Skin of body (tissue), 2 donors: ENCODE results near the gene STXBP6. TPM values are rescaled to one million over a fixed set of nuclear protein-coding genes. Genes with fewer than 3 reads are reported as not detected.
A peak's percentile ranks its signal among the peaks of the same experiment; 100 is the strongest.

Experiments used
- DNase-seq: peaks from one replicate; lab custom pipeline; 2025; lab: John Stamatoyannopoulos, UW
- total RNA-seq: library from RNA; depleted of rRNA; stranded (reverse); fragments of >200 nt; gene quantifications from one replicate; pipeline ENCODE4 v1.2.3, GENCODE V29; 2014

STXBP6 gene
- 7.6 TPM for total RNA-seq

DNA sequence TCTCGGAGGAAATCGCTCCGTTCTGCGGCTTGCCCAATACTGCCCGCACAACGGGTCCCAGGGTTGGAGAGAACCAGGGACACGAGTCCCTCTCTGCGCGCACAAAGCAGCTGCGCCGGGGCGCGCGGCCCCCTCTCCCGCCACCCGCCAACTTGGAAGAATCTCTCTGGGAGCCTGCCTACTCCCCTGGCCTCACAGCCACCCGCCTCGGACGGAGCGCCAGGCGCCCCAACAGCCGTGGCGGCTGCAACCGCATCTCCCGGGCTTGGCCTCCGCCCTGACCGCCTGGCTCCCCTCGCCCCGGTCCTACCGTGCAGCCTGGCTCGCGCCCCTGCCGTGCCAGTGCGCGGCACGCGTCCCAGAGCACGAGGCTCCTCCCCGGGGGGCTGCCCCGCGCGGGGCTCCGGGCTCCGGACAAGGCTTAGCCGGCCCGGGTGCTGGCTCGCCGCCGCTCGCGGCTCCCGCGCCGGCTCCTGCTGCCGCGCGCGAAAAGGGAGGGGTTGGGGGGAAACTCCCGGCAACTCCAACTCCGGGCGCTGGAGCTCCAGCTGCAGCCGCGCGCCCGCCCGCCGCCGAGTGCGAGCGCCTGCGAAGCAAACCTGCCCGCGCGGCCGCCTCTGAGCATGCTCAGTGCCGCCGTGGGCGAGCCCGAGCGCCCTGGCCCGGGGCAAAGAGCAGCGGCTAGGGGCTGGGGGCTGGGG, at the start of gene STXBP6:
Gene STXBP6 (minus strand): TSS at position 580 of the 701 bp plus-strand sequence. CDS start 75,329 bp downstream, outside the sequence.
- DNase-seq: peak; percentile 43

DNA sequence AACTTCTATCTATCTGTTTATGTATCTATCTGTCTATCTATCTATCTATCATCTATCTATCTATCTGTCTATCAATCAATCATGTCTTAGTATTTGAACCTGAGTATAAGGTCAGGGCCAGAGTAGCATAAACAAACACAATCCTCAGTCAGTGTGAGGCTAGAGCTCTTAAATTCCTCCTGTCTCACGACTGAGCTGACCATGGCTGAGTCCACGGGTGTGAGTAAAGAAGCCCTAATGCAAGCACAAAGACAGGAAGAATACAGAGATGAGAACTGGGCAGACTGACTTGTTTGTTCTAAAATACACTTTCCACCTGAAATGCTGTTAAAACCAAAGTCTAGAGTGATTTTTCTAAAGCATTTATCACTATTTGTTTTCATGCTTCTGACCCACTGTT, 47.2 kb upstream of the STXBP6 start:
- DNase-seq: no peak

DNA sequence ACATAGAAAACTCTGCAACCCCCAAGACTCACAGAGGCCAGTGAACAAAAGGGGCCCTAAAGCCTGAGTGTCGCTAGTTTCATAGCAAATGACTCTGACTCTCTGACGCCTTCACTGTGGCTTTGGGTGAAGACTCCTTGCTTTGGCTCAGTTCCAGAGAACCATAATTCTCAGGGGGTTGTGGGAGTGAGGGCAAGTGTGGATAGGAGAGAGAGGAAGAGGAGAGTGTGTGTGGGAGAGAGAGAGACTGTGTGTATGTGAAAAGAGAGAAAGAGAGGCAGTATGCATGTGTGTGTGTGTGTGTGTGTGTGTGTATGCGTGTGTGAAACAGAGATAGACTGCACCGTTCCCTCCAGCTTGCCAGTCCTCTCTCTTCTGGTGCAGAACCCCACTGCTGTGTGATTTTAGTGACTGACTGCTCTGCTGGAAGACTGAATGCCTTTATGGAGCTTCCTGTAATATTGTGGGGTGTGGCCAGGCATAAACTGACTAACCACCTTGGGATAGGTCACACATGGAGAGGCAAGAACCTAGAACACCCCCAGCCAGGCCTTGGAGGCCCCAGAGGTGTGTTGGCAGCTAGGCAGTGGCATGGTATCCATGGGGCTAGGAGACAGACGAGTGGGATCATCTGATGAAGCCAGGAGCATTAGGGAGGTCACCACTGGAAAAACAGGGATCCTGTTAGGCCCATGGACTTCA, 45.9 kb upstream of the STXBP6 start:
- DNase-seq: no peak

DNA sequence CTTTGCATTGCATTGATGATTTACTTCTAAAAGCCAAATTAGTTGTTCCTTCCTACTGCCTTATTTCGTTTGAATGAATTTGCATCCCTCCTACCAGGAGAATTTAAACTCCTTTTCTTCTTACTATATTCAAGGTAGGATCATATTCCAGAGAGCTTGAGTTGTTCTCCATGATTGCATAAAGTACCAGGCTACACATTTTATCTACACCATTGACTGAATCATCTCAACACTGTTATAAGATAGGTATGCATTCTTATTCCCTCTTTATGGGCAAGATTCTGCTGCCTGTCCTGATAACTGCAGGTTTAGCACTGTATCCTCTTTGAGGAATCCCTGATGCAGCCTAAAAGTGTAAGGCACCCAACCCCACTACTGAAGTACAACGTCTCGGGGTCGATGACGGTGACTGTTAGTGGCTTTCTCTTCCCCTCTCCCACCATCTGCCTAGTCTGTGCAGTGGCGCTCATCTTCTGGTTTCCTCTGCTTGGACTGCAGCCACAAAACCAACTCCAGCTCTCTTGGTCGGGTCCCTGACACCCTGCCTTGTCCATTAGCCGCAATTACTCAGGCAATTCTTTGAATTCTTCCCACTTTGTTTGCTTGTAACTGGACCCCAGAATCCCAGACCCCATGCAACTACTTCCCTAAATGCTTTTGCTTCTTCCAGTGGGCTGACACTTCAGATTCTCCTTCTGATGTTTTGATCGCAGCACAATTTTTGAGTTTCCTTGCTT, 44.4 kb upstream of the STXBP6 start:
- DNase-seq: no peak

DNA sequence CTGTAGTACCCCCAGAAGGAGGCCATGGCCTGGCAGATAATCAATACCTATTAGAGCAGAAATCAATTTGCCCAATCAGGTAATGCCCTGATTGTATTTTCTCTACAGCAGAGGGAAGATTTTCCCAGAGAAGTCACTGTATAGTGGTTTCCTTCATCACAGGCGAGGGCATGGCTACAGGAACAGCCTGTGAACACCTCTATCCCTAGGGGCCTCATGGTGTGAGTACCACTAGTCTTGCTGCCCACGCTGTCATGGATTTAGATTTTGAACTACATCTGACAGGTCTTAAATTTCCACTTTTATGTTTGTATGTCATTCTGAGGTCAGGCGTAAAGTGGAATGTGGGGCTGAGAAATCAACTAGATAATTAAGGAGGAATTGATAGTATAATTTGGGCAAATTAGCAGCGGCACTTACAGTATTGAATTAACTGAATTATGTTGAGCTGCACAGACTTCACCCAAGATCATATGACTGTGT, 42.4 kb upstream of the STXBP6 start:
- no peak for DNase-seq

DNA sequence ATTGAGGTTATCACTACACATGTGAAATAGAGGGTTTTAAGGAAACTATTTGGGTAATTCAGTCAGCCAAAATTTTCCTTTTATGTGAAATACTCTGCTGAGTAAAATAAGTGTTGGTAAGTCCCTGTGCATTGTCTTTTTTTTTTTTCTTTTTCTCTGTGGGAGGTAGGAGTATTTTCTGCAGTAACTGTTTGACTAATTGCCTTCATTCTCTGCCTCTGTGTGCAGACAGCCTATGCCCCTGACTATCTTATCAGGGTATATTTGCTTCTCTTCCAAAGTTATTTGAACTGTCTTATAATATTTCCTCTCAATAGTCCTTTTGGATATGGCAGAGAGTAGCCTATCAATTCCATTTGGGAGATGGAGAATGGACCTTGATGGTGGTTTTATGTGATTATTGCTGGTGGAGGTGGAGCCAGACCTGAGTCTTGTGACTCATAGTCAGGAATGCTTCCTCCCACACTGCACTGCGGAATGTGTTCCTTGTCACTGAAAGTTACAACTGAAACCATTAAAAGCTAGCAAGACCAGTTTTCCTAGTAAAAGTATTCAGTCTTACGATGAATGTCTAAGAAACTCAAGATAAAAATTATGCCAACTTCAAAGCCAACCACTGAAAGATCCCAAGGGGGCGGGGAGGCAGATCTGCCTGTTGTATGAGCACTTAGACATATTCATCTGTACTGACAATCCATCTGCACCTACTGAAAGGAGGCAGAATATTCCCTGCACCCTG, 40.9 kb upstream of the STXBP6 start:
- peak; percentile 15 for DNase-seq

DNA sequence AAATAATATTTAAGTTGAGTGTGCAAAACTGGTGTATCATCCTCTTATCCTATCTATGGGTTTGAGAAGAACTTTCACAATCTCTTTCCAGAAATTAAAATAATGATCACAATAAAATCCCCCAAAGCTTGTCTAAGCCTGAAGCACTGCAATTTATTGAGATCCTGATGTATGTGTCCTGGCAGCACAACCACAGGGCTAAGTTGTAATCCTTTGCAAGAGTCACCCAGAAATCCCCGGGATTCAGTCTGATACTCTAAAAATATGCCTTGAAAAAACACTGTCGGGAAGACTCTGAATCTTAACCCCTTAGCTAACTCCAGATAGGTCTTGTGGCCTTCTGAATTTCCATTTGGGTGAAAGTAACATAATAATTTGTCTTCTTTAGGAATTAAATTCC, 40.3 kb upstream of the STXBP6 start:
- no peak for DNase-seq

DNA sequence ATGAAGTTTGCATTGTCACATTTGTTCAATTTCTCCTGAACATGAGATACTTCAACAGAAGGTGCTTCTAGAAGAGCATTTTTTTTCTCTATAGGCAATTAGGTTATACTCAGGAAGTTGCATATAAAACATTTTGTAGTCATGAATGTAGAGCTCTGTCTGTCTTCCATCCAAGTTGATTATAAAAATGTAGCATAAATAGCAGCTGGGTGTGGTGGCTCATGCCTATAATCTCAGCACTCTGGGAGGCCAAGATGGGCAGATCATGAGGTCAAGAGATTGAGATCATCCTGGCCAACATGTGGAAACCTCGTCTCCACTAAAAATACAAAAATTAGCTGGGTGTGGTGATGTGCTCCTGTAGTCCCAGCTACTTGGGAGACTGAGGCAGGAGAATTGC, 39.5 kb upstream of the STXBP6 start:
- no peak for DNase-seq

DNA sequence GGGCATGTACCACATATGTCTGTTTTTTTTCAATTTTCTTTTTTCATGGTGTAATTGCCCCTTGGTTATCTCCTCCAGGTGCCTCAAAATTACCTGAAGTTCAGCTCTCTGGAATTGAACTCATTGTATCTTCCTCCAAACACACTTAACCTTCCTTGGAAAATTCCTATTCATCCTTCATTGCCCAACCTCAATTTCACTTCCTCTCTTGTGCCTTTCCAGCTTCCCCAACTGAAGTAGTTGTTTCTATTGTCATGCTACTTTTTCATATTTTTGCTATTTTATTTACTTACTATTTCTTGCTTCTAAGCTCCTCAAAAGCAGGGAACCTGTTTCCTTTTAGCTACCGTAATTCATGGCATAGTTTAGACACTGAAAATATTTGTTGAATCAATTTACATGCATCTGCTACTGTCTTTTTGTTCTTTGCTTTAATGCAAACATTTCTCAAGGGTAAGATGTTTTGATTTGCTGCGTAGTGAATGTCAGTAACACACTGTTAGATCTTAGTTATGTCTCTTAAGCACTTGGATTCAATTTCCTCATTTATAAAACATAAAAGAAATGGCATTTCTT, 37.0 kb upstream of the STXBP6 start:
- DNase-seq: no peak

DNA sequence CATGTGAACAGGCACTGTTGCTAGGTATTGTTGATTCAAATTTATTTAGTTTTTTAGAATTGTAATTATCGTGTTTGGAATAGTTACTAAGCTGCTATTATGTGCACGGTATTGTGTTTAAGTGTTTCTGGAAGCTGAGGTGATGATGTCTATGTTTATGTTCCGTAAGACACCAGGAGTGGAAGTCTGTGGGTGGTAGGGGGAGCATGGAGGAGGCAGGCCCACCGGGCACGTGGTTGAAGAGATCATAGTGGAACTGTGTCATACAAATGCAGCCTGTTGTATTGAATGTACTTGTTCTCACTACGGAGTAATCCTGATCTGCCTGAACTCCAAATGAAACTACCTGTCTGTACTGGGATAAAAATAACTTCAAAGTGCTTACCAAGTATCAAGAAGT, 36.1 kb upstream of the STXBP6 start:
- no peak for DNase-seq

DNA sequence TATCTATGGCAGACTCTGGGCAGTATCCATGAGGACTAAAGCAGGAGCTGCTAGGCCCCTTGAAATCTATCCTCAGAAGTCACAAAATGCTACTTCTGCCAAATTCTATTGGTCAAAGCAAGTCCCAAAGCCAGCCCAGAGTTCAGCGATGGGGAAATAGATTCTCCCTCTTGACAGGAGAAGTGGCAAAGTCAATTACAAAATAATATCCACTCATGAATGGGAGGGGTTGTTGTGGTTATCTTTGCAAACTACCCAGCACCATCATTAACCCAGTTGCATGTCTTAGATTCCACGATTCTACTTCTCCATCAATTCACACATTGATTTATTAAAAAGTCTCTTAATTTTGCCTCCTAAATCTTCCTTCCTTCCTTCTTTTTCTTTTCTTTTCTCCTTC, 30.7 kb upstream of the STXBP6 start:
- DNase-seq: no peak

DNA sequence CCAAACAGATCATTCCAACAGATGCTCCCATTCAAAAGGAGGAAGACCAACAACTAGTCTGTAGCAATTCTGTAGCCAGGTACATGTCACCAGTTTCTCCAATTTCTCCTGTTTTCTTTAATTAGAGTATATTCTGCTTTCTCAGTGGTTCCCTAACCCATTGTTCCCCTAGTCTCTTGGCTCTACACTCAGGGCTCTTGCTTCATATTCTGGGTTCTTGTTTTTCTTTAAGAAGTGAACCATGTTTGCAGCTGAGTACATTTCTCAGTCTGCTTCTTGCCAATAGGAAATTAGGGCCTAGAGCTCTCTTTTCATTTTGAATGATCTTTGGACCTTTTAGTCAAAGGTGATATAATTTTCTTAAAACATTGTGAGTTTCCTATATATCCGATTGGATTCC, 29.4 kb upstream of the STXBP6 start:
- no peak for DNase-seq

DNA sequence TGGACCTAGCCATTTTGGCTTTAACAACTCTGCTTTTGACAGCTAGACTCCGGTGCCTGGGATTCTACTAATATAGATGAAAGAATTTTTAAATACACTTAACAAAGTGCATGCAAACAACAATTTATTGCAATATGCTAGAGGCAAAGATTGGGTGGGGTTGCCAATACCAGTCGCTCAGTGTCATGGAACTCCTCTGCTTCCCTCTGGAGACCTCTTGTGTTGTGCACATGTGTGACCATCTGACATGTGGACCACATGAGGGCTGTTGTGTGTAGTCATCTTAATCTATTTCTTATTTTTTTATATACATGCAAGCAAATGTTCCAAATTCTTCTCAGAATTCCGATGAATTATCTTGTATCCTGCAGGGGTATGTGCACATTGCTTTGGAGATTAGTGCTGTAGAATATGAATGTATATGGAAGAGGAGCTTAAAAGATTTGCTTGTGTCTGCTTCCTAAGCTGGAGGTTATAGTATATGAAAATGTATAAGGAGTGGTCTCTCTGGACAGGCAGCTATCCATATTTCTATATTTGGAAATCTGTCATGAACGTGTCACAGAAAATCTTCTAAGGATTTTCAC, 24.2 kb upstream of the STXBP6 start:
- DNase-seq: peak; percentile 27

DNA sequence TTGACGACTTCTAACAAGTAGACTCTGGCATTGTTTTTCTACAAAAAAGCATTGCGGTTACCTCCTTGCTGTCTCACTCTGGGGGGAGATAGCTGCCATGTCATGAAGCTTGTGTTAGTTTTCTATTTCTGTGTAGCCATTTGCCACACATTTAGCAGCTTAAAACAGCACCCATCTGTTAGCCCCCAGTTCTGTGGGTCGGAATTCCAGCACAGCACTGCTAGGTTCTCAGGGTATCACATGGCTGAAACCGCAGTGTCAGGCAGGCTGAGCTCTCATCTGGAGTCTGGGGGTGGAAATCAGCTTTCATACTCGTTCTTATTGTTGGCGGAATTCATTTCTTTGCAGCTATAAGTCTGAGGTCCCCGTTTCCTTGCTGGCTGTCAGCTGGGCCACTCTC, 19.9 kb upstream of the STXBP6 start:
- DNase-seq: no peak

DNA sequence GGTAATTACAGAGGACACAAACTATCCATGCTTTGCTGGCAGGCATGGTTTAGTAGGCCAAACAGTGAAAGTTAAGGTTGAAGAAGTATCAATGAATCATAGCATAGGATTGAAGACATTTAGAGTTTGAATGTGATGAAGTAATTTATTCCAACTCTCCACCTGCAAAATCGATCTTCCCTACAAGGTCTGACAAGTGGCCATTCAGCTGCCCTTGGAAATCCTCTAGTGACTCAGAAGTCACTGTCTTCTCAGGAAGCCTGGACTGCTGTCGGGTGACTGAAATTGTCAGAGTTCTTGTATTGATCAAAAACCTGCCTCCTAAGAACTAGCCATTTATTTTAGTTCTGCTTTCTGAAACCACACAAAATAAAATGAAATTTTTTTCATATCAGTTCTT, 17.7 kb upstream of the STXBP6 start:
- no peak for DNase-seq

DNA sequence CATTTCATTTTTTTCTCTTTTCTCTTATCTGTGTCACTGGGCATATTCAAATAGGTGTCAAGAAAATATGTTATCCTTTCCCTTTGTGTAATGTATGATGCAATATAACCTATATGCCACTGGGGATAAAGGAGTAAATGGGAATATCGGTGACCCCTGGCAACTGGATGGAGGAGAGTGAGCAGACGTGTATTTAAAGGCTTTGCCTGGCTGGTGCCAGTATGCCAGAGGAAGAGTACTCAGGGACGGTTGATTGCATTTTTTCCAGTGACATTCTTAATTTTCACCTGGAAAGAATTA, 12.0 kb upstream of the STXBP6 start:
- no peak for DNase-seq

DNA sequence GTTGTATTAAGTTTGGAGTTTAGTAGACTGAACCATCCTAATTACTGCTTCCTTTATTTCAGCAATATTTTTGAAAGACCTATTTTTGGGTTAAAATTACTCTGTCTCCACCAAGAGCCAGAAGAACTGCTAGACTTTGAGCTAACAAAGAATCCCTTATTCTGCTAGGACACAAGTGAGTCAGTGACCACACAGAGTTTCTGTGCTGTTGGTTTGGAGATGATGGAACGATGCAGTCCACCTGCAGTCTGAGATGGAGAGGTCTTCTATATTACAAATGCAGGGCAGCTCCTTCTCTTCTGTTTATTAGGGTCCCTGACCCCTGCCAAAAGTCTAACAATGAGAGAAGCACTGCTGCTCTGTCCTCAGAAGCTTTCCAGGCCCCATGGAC, 6.7 kb upstream of the STXBP6 start:
- DNase-seq: no peak

DNA sequence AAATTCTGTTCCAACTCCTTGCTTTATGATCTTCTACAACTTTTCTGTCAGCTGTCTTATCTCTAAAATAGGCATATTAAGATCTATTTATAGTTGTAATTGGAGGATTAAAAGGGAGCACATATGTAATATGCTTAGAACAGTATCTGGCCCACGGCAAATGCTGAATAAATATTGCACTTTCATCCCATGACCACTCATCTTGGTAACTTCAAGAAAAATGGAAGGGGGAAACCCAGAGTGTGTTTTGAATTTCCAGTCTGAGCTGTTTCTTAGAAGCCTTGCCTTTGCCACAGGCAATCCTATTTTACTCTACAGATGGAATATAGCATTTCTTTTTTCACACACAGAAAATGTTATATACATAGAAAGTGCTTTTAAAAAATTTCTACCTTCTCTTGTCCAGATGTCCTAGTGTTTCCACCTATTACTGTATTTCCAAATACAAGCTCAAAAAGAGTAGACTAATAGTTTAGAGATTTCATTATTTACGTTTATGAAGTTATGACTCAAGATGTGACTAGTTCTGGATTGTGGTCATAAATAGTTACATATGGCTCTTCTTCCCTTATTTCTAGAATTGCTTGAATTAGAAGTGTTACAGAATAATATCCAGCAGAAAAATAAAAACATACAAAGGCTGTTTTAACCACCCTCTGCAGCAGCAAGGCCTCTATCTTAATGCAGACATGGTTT, 6.2 kb upstream of the STXBP6 start:
- DNase-seq: no peak

DNA sequence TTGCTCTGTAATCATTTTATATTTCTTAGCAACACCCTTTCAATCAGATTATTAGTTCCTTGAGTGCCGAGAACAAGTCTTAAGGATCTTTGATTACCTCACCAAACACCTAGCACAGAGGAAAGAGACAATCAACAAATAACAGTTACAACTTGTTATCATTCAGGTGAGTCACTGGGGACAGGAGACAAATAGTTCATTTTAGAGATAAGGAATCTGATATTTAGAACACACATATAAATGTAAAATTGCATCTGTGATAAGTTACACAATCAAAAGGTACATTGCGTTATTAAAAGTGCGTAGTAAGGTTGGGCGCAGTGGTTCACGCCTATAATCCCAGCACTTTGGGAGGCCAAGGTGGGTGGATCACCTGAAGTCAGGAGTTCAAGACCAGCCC, 5.1 kb upstream of the STXBP6 start:
- DNase-seq: no peak

DNA sequence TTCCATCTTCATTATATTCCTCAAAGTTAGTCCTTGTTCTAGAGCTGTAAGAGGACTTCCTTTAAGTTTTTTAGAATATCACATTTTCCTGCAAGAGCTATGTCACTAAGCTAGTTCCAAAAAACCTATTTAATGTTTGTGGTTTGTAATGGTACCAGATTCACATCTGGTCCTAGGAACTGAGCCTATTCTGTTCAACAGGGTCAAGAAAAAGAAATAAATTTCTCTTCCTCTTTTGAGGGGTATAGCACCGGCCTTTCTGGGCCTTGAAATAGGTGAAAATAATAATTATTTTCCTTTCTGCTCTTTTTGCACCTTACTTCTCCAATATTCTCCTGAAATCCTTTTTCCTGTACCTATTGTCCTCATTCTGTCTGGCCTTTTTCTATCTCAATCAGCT, 3.6 kb upstream of the STXBP6 start:
- no peak for DNase-seq

DNA sequence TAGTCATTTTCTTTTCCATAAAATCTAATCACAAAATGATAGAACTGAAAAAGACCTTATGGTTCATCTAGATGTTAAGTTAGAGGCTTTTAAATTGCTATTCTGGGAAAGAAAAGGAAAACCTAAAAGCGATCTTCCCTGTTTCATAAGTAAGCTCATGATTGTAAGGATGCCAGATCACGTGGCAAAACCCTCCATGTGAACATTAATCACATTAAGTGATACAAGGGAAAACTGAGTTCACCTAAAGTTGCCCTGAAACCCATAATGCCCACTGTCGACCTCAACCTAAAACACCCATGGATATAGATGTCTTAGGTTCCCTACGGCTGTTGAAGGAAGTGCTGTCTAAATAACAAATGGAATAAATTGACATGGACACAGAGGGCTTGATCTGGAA, 3.0 kb upstream of the STXBP6 start:
- no peak for DNase-seq
